ENCODE measurements around the gene ACCSL.

ACCSL gene

DNA sequence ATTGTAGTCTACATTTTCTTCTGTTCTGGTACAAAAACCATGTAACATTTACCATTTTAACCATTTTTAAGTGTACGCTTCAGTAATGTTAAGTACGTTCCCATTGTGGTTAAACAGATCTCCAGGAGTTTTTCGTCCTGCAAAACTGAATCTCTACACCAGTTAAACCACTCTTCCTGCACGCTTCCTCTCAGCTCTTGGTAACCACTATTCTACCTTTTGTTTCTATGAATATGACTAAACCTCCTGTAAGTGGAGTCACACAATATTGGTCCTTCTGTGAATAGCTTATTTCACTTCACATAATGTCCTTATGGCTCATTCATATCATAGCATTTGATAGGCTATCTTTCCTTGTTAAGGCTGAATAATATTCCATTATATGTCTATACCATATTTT is 40.6 kb downstream of the ACCSL start:
- TF ChIP-seq, protein P1, sequence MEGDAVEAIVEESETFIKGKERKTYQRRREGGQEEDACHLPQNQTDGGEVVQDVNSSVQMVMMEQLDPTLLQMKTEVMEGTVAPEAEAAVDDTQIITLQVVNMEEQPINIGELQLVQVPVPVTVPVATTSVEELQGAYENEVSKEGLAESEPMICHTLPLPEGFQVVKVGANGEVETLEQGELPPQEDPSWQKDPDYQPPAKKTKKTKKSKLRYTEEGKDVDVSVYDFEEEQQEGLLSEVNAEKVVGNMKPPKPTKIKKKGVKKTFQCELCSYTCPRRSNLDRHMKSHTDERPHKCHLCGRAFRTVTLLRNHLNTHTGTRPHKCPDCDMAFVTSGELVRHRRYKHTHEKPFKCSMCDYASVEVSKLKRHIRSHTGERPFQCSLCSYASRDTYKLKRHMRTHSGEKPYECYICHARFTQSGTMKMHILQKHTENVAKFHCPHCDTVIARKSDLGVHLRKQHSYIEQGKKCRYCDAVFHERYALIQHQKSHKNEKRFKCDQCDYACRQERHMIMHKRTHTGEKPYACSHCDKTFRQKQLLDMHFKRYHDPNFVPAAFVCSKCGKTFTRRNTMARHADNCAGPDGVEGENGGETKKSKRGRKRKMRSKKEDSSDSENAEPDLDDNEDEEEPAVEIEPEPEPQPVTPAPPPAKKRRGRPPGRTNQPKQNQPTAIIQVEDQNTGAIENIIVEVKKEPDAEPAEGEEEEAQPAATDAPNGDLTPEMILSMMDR (IDR thresholded peaks at IDR 0.05; ENCODE audit: insufficient read depth, low read depth, low read length, missing control alignments) = no peak
- H3K4me3 ChIP-seq (ENCODE audit: low read depth, low read length) = no peak overlapping the region
- DNase-seq (ENCODE audit: low read depth) = no peak

DNA sequence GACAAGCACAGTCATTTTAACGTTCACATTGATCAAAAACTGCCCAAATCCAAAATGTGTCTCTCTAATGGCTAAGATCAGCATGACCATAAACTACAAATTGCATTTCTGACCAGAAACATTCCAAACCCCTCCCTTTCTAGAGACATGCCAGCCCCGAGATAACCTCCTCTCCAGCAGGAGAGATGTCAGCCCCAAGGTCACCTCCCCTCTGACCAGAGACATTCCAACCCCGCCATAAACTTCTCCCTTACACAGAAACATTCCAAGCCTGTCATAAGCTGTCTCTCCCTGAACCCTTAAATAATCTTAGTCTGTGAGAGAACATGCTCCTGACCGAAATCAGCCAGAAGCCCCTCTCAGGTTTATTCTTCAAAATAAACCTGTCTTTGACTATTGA is 41.1 kb downstream of the ACCSL start:
- TF ChIP-seq, protein P1 (IDR thresholded peaks at IDR 0.05; ENCODE audit: insufficient read depth, low read depth, low read length, missing control alignments) = no peak
- no peak overlapping the region for H3K4me3 ChIP-seq (ENCODE audit: low read depth, low read length)

DNA sequence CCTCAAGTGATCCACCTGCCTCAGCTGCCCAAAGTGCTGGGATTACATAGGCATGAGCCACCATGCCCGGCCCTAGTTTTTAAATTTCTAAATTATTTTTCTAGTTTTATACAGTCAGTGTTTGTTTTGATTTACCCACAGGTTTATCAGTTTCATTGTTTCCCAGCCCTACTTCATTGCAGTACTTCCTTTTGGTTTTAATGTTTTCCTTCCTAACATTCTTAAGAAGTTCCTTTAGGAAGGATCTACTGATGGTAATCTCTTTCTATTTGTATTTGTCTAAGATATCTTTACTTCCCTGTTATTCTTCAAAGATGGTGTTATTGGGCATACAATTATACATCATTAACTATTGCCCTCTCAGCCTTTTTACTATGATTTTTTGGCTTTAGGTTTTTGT is 42.8 kb downstream of the ACCSL start:
- no peak for DNase-seq (ENCODE audit: low read depth)
- TF ChIP-seq, protein P1 (IDR thresholded peaks at IDR 0.05; ENCODE audit: insufficient read depth, low read depth, low read length, missing control alignments) = no peak
- no peak overlapping the region for H3K4me3 ChIP-seq (ENCODE audit: low read depth, low read length)

More for the DNA sequence above, 41.1 kb downstream of the ACCSL start:
- no peak for DNase-seq (ENCODE audit: low read depth)

DNA sequence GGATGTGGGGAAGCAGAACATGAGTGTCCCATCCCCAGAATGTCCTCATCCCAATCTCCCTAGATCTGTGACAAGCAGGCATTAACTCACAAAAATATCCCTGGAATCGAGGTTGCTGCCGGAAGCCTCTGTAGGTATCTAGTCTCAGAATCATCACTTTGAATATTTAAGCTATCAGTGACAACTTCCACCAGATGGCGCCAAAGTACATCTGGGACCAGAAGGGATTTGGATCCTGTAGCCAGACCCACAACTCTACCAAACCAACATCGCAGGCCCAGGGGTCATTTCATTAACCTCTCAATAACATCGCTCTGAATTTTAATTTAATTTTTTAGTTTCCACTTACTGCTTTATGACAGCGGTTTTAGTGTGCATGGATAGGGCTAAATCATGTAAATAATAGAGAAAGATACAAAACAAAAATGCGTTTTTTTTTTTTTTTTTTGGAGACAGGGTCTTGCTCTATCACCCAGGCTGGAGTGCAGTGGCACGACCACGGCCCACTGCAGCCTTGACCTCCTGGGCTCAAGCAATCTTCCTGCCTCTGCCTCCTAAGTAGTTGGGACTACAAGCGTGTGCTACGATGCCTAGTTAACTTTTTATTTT is 46.6 kb downstream of the ACCSL start:
- no peak overlapping the region for H3K4me3 ChIP-seq (ENCODE audit: low read depth, low read length)
- peak; percentile 86 for DNase-seq (ENCODE audit: low read depth)

DNA sequence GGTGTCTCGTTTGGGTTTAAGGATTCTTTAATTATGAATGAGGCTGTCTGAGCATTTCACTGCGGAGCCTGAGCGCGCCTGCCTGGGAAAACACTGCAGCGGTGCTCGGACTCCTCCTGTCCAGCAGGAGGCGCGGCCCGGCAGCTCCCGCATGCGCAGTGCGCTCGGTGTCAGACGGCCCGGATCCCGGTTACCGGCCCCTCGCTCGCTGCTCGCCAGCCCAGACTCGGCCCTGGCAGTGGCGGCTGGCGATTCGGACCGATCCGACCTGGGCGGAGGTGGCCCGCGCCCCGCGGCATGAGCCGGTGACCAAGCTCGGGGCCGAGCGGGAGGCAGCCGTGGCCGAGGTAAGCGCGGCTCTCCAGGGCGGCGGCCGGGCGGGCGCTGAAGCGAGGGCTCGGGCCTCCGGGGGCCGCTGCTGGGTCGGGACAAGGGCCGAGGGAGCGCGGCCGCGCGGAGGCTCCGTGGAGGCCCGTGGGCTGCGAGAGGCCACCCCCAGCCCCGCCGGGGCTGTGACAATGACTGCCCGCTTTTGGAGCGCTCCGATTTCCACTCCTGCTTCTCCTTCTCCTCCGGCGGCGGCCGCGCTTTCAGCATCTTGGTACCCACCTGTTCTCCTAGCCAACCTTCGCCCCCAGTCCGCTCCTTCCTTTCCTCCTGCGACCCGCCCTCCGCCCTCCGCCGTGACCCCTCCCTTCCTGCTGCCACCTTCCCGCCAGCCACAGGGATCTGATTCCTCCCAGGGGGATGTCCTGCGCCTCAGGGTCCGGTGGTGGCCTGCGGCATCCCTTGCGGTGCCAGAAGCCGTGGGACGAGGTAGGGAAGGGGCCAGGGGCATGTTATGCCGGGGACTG is 48.0 kb downstream of the ACCSL start, which contains the start of gene EXT2:
EXT2 (plus strand) TSS at position 173 of the 854 bp plus-strand sequence. CDS start 12,035 bp downstream, outside the sequence.
- H3K4me3 ChIP-seq (ENCODE audit: low read depth, low read length) = peak within 1 kb of the TSS; percentile 65
- peak; percentile 90 for DNase-seq (ENCODE audit: low read depth)
- TF ChIP-seq, protein P1 (IDR thresholded peaks at IDR 0.05; ENCODE audit: insufficient read depth, low read depth, low read length, missing control alignments) = peak; percentile 94

More for the DNA sequence above, 46.6 kb downstream of the ACCSL start:
- TF ChIP-seq, protein P1 (IDR thresholded peaks at IDR 0.05; ENCODE audit: insufficient read depth, low read depth, low read length, missing control alignments) = peak; percentile 78

DNA sequence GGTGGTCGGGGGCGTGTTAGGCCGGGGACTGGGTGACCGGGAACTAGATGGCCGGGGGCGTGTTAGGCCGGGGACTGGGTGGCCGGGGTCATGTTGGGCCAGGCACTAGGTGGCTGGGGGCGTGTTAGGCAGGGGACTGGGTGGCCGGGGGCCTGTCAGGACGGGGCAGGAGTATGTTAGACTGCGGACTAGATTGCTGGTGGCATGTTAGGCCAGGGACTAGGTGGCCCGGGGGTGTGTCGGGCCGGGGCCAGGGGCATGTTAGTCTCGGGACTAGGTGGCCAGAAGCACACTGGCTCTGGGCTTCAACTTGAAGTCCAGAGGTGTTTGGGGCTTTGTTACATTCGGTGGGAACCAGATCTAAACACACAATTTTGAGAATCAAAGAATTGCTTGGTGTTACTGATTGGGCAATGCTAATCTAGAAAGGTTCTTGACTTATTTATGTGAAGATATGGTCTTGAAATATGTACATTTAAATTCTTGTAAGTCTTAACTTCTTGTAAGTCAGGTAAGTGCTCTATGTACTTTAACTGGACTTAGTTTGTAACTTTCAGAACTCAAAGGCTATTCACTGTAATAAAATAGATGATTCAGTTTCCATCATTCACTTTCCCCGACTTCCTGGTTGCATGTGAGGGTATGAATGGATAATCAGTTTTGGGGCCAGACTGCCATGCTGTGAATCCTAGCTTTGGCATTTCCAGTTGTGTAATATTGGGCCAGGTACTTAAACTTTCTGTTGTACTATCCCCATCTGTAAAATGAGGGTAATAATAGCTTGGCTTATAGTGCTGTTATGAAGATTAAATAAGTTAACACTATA is 48.8 kb downstream of the ACCSL start:
- peak overlapping the region; percentile 65 for H3K4me3 ChIP-seq (ENCODE audit: low read depth, low read length)
- TF ChIP-seq, protein P1 (IDR thresholded peaks at IDR 0.05; ENCODE audit: insufficient read depth, low read depth, low read length, missing control alignments) = no peak
- no peak for DNase-seq (ENCODE audit: low read depth)
